ENCODE results near the gene CNTNAP2. TPM values are rescaled to one million over a fixed set of nuclear protein-coding genes. Genes with fewer than 3 reads are reported as not detected.
"Not testable (repeated sequence)": the region's sequence is repeated elsewhere in the genome, so short reads cannot be mapped to it uniquely, and the experiment has no call there.

The CNTNAP2 gene
- total RNA-seq, 2 experiments from 2014 or later = 0.28 TPM; not detected in 1

DNA sequence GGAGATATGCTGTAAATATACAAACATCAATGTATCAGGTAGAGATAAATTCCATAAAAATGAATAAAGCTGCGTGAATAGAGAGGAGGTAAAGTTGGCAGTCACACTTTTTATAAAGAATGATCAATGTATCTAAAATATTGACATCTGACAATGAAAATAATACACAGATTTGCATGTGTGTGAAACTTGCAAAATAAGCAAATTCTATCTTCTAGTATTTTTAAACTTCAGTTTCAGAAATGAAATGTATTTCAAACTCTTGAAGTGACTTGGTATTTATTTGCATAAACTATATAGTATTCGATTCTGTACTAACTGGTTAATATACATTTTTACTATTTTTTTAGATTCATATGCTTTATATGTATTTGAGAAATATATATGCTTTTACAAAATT is 986.6 kb downstream of the CNTNAP2 start:
- no peak for TF ChIP-seq EZH2phosphoT487 (IDR thresholded peaks at IDR 0.05; ENCODE audit: borderline replicate concordance, low read depth, low read length)
- TF ChIP-seq, protein P1, sequence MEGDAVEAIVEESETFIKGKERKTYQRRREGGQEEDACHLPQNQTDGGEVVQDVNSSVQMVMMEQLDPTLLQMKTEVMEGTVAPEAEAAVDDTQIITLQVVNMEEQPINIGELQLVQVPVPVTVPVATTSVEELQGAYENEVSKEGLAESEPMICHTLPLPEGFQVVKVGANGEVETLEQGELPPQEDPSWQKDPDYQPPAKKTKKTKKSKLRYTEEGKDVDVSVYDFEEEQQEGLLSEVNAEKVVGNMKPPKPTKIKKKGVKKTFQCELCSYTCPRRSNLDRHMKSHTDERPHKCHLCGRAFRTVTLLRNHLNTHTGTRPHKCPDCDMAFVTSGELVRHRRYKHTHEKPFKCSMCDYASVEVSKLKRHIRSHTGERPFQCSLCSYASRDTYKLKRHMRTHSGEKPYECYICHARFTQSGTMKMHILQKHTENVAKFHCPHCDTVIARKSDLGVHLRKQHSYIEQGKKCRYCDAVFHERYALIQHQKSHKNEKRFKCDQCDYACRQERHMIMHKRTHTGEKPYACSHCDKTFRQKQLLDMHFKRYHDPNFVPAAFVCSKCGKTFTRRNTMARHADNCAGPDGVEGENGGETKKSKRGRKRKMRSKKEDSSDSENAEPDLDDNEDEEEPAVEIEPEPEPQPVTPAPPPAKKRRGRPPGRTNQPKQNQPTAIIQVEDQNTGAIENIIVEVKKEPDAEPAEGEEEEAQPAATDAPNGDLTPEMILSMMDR (conservative IDR thresholded peaks at IDR 0.05; ENCODE audit: low read length) = no peak
- Histone ChIP-seq H3K4me1 (ENCODE audit: insufficient read depth, low read length, poor library complexity, severe bottlenecking) (no peaks in the 10 kb centered on the region), H3K9me2 (ENCODE audit: insufficient read depth, low read length) (no peaks in the 10 kb centered on the region), H3K9me3 (ENCODE audit: low read length) (no peaks in the 10 kb centered on the region; the same call in 1 of the 2 replicates), H4K20me1 (ENCODE audit: insufficient read depth, low read length) (no peaks in the 10 kb centered on the region), H3K36me3 (ENCODE audit: insufficient read depth, low read length) (no peaks in the 10 kb centered on the region), H3K79me2 (ENCODE audit: insufficient read depth, low read depth, low read length) (no peaks in the 10 kb centered on the region), H2AFZ (ENCODE audit: low read length) (no peak overlapping the region), H3K4me2 (ENCODE audit: low read length) (no peak overlapping the region), H3K27ac (ENCODE audit: low read depth, low read length, poor library complexity, severe bottlenecking) (no peak overlapping the region), H3K4me3 (ENCODE audit: low read depth, low read length, poor library complexity, severe bottlenecking) (no peak overlapping the region)
- no TSS peak for BruUV-seq (replicated peaks)
- ChIA-PET POLR2A (no interaction called here), CTCF (ENCODE audit: unreplicated experiment) (no interaction called here)
- DNase-seq (ENCODE audit: low spot score) = no peak
- intact Hi-C loops (cut with micrococcal nuclease; ENCODE audit: unreplicated experiment) = no loop called here

DNA sequence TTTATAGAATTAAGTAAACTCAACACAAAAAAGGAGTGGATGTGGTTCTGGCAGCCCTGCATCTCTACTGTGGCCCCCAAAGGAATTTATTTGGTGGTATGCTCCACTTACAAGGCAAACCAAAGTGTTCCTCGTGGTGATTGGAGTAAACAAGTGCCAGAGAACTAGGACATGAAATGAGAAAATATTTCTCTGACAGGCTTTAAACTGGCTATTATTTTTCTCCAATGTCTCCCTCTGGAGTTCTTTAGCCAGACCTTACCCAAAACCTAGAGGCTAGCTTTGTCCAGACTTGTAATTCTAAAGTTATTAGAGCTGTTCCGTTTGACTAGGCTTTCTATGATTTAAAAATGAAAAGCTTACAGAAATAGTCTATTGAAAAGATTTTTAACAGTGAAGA is 990.1 kb downstream of the CNTNAP2 start:
- Histone ChIP-seq H2AFZ (ENCODE audit: low read length) (no peak overlapping the region), H4K20me1 (ENCODE audit: insufficient read depth, low read length) (no peaks in the 10 kb centered on the region), H3K9me2 (ENCODE audit: insufficient read depth, low read length) (no peaks in the 10 kb centered on the region), H3K79me2 (ENCODE audit: insufficient read depth, low read depth, low read length) (no peaks in the 10 kb centered on the region), H3K9me3 (ENCODE audit: low read length) (no peaks in the 10 kb centered on the region), H3K4me2 (ENCODE audit: low read length) (no peak overlapping the region), H3K27ac (ENCODE audit: low read depth, low read length, poor library complexity, severe bottlenecking) (no peak overlapping the region), H3K36me3 (ENCODE audit: insufficient read depth, low read length) (no peaks in the 10 kb centered on the region), H3K4me3 (ENCODE audit: low read depth, low read length, poor library complexity, severe bottlenecking) (no peak overlapping the region), H3K4me1 (ENCODE audit: insufficient read depth, low read length, poor library complexity, severe bottlenecking) (no peaks in the 10 kb centered on the region)
- no peak for DNase-seq (ENCODE audit: low spot score)
- CTCF ChIA-PET (ENCODE audit: unreplicated experiment) = no interaction called here
- no peak for TF ChIP-seq EZH2phosphoT487 (IDR thresholded peaks at IDR 0.05; ENCODE audit: borderline replicate concordance, low read depth, low read length)
- TF ChIP-seq, protein P1 (conservative IDR thresholded peaks at IDR 0.05; ENCODE audit: low read length) = no peak
- intact Hi-C loops (cut with micrococcal nuclease; ENCODE audit: unreplicated experiment) = no loop called here
- POLR2A ChIA-PET = no interaction called here
- BruUV-seq (replicated peaks) = no TSS peak

DNA sequence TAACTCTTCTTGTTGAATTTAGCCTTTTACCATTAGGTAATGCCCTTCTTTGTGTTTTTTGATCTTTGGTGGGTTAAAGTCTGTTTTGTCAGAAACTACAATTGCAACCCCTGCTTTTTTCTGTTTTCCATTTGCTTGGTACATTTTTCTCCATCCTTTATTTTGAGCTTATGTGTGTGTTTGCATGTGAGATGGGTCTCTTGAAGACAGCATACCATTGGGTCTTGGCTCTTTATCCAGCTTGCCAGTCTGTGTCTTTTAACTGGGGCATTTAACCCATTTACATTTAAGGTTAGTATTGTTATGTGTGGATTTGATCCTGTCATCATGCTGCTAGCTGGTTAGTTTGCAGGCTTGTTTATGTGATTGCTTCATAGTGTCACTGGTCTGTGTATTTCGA is 997.9 kb downstream of the CNTNAP2 start:
- intact Hi-C loops (cut with micrococcal nuclease; ENCODE audit: unreplicated experiment); H2AFZ ChIP-seq (ENCODE audit: low read length); BruUV-seq (replicated peaks); H3K4me2 ChIP-seq (ENCODE audit: low read length); H3K9me2 ChIP-seq (ENCODE audit: insufficient read depth, low read length); H3K79me2 ChIP-seq (ENCODE audit: insufficient read depth, low read depth, low read length); CTCF ChIA-PET (ENCODE audit: unreplicated experiment); DNase-seq (ENCODE audit: low spot score); H3K4me1 ChIP-seq (ENCODE audit: insufficient read depth, low read length, poor library complexity, severe bottlenecking); H3K9me3 ChIP-seq (ENCODE audit: low read length); H3K27ac ChIP-seq (ENCODE audit: low read depth, low read length, poor library complexity, severe bottlenecking); H3K4me3 ChIP-seq (ENCODE audit: low read depth, low read length, poor library complexity, severe bottlenecking); H4K20me1 ChIP-seq (ENCODE audit: insufficient read depth, low read length); H3K36me3 ChIP-seq (ENCODE audit: insufficient read depth, low read length); POLR2A ChIA-PET: not testable (repeated sequence)
